ENCODE data around the gene DCC. TPM values are rescaled to one million over a fixed set of nuclear protein-coding genes. Genes with fewer than 3 reads are reported as not detected.

Gene DCC
- total RNA-seq, 1 experiment from 2014 or later, result not detected

DNA sequence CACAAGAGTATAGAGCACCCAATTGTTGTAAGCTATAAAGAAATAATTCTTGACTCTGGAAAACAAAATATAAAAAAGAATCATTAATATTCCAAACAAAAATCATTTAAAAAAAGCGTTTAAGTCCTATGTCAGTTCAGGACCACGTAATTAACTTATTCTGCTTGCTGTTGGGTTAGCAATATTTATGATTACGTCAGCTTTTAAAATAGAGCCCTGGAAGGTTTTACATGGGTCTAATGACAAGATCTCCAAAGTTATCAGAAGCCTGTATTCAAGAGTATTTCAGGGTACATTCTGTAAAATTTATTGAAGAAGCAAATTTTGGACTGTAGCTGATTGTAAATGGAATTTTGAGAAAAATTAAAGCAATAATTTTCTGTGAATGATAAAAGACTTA, 521.6 kb downstream of the DCC start:
- Histone ChIP-seq H3K79me2 (ENCODE audit: insufficient read depth, low read length) (no peaks in the 10 kb centered on the region), H3K36me3 (ENCODE audit: control insufficient read depth in 1 of 2, insufficient read depth in 2 of 2, low read length in 2 of 2) (no peaks in the 10 kb centered on the region), H3K4me1 (ENCODE audit: control insufficient read depth in 1 of 2, insufficient read depth in 2 of 2, low read length in 2 of 2) (no peaks in the 10 kb centered on the region), H3K4me2 (ENCODE audit: low read length) (no peak overlapping the region), H3K27ac (ENCODE audit: low read depth, low read length) (no peak overlapping the region), H3K4me3 (replicated peaks in 1 of 2; ENCODE audit: low read depth in 1 of 2, low read length in 2 of 2) (no peak overlapping the region), H3K27me3 (ENCODE audit: insufficient read depth, low read length) (no peaks in the 10 kb centered on the region), H3K9me3 (ENCODE audit: control insufficient read depth in 1 of 2, insufficient read depth in 1 of 2, low read depth in 1 of 2, low read length in 2 of 2) (peaks cover 0 to 22% of the 10 kb centered on the region in 2 experiments; a peak in 2 of 4 replicates), H4K20me1 (ENCODE audit: insufficient read depth) (no peaks in the 10 kb centered on the region), H2AFZ (ENCODE audit: low read depth, low read length, poor library complexity, severe bottlenecking) (no peak overlapping the region), H3K9ac (ENCODE audit: low read length) (no peak overlapping the region), H3K9me2 (ENCODE audit: insufficient read depth) (no peaks in the 10 kb centered on the region)
- POLR2A ChIA-PET, result no interaction called here
- CTCF ChIA-PET, result no interaction called here
- RAD21 ChIA-PET (ENCODE audit: low non-redundant PET in 1 of 2, low total read pairs in 2 of 2, uncharacterized antibody in 2 of 2, unreplicated experiment in 2 of 2), result no interaction called here
- TF ChIP-seq CBX3 (IDR thresholded peaks at IDR 0.05; ENCODE audit: low read depth) (no peak), SIN3A (IDR thresholded peaks at IDR 0.05; ENCODE audit: low read depth) (no peak), ELF1 (IDR thresholded peaks at IDR 0.05; ENCODE audit: borderline replicate concordance, low read depth) (no peak), EZH2 (IDR thresholded peaks at IDR 0.05) (no peak), SP1 (IDR thresholded peaks at IDR 0.05; ENCODE audit: low read depth) (no peak), EGR1 (IDR thresholded peaks at IDR 0.05; ENCODE audit: low read depth) (no peak), YY1 (IDR thresholded peaks at IDR 0.05; ENCODE audit: extremely low read depth, insufficient replicate concordance, low read depth, low read length) (no peak), EZH2phosphoT487 (IDR thresholded peaks at IDR 0.05; ENCODE audit: borderline replicate concordance) (no peak)
- TF ChIP-seq, protein P1, sequence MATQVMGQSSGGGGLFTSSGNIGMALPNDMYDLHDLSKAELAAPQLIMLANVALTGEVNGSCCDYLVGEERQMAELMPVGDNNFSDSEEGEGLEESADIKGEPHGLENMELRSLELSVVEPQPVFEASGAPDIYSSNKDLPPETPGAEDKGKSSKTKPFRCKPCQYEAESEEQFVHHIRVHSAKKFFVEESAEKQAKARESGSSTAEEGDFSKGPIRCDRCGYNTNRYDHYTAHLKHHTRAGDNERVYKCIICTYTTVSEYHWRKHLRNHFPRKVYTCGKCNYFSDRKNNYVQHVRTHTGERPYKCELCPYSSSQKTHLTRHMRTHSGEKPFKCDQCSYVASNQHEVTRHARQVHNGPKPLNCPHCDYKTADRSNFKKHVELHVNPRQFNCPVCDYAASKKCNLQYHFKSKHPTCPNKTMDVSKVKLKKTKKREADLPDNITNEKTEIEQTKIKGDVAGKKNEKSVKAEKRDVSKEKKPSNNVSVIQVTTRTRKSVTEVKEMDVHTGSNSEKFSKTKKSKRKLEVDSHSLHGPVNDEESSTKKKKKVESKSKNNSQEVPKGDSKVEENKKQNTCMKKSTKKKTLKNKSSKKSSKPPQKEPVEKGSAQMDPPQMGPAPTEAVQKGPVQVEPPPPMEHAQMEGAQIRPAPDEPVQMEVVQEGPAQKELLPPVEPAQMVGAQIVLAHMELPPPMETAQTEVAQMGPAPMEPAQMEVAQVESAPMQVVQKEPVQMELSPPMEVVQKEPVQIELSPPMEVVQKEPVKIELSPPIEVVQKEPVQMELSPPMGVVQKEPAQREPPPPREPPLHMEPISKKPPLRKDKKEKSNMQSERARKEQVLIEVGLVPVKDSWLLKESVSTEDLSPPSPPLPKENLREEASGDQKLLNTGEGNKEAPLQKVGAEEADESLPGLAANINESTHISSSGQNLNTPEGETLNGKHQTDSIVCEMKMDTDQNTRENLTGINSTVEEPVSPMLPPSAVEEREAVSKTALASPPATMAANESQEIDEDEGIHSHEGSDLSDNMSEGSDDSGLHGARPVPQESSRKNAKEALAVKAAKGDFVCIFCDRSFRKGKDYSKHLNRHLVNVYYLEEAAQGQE (IDR thresholded peaks at IDR 0.05; ENCODE audit: low read depth), result no peak
- TF ChIP-seq, protein P2, sequence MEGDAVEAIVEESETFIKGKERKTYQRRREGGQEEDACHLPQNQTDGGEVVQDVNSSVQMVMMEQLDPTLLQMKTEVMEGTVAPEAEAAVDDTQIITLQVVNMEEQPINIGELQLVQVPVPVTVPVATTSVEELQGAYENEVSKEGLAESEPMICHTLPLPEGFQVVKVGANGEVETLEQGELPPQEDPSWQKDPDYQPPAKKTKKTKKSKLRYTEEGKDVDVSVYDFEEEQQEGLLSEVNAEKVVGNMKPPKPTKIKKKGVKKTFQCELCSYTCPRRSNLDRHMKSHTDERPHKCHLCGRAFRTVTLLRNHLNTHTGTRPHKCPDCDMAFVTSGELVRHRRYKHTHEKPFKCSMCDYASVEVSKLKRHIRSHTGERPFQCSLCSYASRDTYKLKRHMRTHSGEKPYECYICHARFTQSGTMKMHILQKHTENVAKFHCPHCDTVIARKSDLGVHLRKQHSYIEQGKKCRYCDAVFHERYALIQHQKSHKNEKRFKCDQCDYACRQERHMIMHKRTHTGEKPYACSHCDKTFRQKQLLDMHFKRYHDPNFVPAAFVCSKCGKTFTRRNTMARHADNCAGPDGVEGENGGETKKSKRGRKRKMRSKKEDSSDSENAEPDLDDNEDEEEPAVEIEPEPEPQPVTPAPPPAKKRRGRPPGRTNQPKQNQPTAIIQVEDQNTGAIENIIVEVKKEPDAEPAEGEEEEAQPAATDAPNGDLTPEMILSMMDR (IDR thresholded peaks at IDR 0.05 in 2 of 3, conservative IDR thresholded peaks at IDR 0.05 in 1 of 3; ENCODE audit: borderline replicate concordance in 1 of 3, insufficient read depth in 1 of 3, low read depth in 2 of 3, low read length in 2 of 3), result no peak
- TF ChIP-seq, protein P3, sequence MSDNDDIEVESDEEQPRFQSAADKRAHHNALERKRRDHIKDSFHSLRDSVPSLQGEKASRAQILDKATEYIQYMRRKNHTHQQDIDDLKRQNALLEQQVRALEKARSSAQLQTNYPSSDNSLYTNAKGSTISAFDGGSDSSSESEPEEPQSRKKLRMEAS (IDR thresholded peaks at IDR 0.05), result no peak
- TF ChIP-seq, protein P4, sequence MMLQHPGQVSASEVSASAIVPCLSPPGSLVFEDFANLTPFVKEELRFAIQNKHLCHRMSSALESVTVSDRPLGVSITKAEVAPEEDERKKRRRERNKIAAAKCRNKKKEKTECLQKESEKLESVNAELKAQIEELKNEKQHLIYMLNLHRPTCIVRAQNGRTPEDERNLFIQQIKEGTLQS (IDR thresholded peaks at IDR 0.05), result no peak
- no peak for ATAC-seq
- no peak for DNase-seq (ENCODE audit: low read depth, low spot score)
- BruUV-seq (replicated peaks), result no TSS peak
- intact Hi-C loops (cut with micrococcal nuclease), result no loop called here

All from HCT116 (cell line).